Measurements from ENCODE around the gene ZNF354C.

GRCh38 chr5:179120421-179120861, 60.3 kb downstream of the ZNF354C start:
- TF ChIP-seq POLR2A (IDR thresholded peaks at IDR 0.05; ENCODE audit: borderline replicate concordance, extremely low read depth, insufficient read depth, insufficient read length) (no peak), CTCF (IDR thresholded peaks at IDR 0.05 in 2 of 3, conservative IDR thresholded peaks at IDR 0.05 in 1 of 3; ENCODE audit: borderline replicate concordance in 1 of 3, insufficient read depth in 1 of 3, low read depth in 2 of 3, low read length in 2 of 3) (no peak), ZNF274 (IDR thresholded peaks at IDR 0.05; ENCODE audit: low read depth, low read length) (no peak), EZH2 (IDR thresholded peaks at IDR 0.05) (no peak), SIN3A (IDR thresholded peaks at IDR 0.05; ENCODE audit: low read depth) (no peak), JUND (IDR thresholded peaks at IDR 0.05) (no peak), SP1 (IDR thresholded peaks at IDR 0.05; ENCODE audit: low read depth) (no peak), YY1 (IDR thresholded peaks at IDR 0.05; ENCODE audit: extremely low read depth, insufficient replicate concordance, low read depth, low read length) (no peak), POLR2AphosphoS5 (IDR thresholded peaks at IDR 0.05; ENCODE audit: low read depth, low read length) (no peak)
